Stomach (tissue), 4 donors: ENCODE data around the gene TGM2.

Experiments used
- CTCF ChIP-seq, 7 experiments: fragments of 450-650 bp in 4 of 7; fragments of 200-600 bp in 3 of 7; sonication (generic) in 3 of 7; IDR thresholded peaks; one replicate each; pipeline ENCODE4 v1.5.1; 2016 to 2019; ENCODE audit warnings: antibody characterized with exemption in 7 of 7, control low read depth in 2 of 7, mild to moderate bottlenecking in 1 of 7
- EP300 ChIP-seq: sonication (generic); formaldehyde crosslinking; IDR thresholded peaks from one replicate; pipeline ENCODE4 v1.6.1; 2017; ENCODE audit warnings: antibody characterized with exemption
- POLR2A ChIP-seq, 4 donors: fragments of 450-650 bp; IDR thresholded peaks; one replicate each; pipeline ENCODE4 v1.6.1; 2016; ENCODE audit warnings: antibody characterized with exemption in 4 of 4, control low read depth in 2 of 4, mild to moderate bottlenecking in 1 of 4, moderate library complexity in 1 of 4
- POLR2AphosphoS5 ChIP-seq, 3 donors: sonication (generic); formaldehyde crosslinking; IDR thresholded peaks; one replicate each; pipeline ENCODE4 v1.6.1; 2016; ENCODE audit warnings: antibody characterized with exemption in 3 of 3

- TF ChIP-seq CTCF (IDR thresholded peaks at IDR 0.05) (no peak), EP300 (no peak), POLR2A (IDR thresholded peaks at IDR 0.05) (no peak), POLR2AphosphoS5 (IDR thresholded peaks at IDR 0.05) (no peak)
These were observed 38.7 kb downstream of the TGM2 start for GRCh38 chr20:38126146-38126921.
